Measurements from ENCODE around the gene C5orf34. TPM values are rescaled to one million over a fixed set of nuclear protein-coding genes. Genes with fewer than 3 reads are reported as not detected.
A peak's percentile ranks its signal among the peaks of the same experiment; 100 is the strongest.
"Not testable (repeated sequence)": the region's sequence is repeated elsewhere in the genome, so short reads cannot be mapped to it uniquely, and the experiment has no call there.

C5orf34 gene
- total RNA-seq, 2 donors from 2014 or later, result 0.51 to 0.56 TPM

GRCh38 chr5:43484106-43484849 lies 30.7 kb downstream of the C5orf34 start:
- H3K4me1 ChIP-seq, result peaks cover 0 to 25% of the 10 kb centered on the region in 2 donors
- H3K36me3 ChIP-seq, result no peaks in the 10 kb centered on the region
- TF ChIP-seq CTCF (IDR thresholded peaks at IDR 0.05), result peak; percentile 79
- peak overlapping the region; percentile 91 to 98 for H3K27ac ChIP-seq
- peak; percentile 86 for DNase-seq (ENCODE audit: low spot score)
- peak overlapping the region; percentile 61 to 83 for H3K4me3 ChIP-seq
- H3K27me3 ChIP-seq, result no peaks in the 10 kb centered on the region
- no peaks in the 10 kb centered on the region for H3K9me3 ChIP-seq

- peak within 1 kb of the TSS; percentile 61 to 83 for H3K4me3 ChIP-seq
- TF ChIP-seq CTCF (IDR thresholded peaks at IDR 0.05), result no peak
- peaks cover 0 to 25% of the 10 kb centered on the region in 2 donors for H3K4me1 ChIP-seq
- H3K9me3 ChIP-seq, result no peaks in the 10 kb centered on the region
- no peaks in the 10 kb centered on the region for H3K36me3 ChIP-seq
- DNase-seq (ENCODE audit: low spot score), result peak; percentile 90
- no peaks in the 10 kb centered on the region for H3K27me3 ChIP-seq
- peak within 1 kb of the TSS; percentile 91 to 98 for H3K27ac ChIP-seq
Observed at GRCh38 chr5:43483298-43484105, 31.4 kb downstream of the C5orf34 start, which contains the start of gene TMEM267. Gene TMEM267, minus strand, starts transcription at chr5:43483865. Its CDS starts 29,896 bp downstream, at chr5:43453969.

GRCh38 chr5:43482490-43483297 lies 32.3 kb downstream of the C5orf34 start:
- peak overlapping the region; percentile 91 to 98 for H3K27ac ChIP-seq
- no peak for DNase-seq (ENCODE audit: low spot score)
- no peaks in the 10 kb centered on the region for H3K27me3 ChIP-seq
- H3K4me1 ChIP-seq, result peaks cover 0 to 25% of the 10 kb centered on the region in 2 donors
- H3K9me3 ChIP-seq, result no peaks in the 10 kb centered on the region
- TF ChIP-seq CTCF (IDR thresholded peaks at IDR 0.05), result no peak
- H3K4me3 ChIP-seq, result peak overlapping the region; percentile 61 to 83
- no peaks in the 10 kb centered on the region for H3K36me3 ChIP-seq

- Histone ChIP-seq H3K4me3 (no peak overlapping the region), H3K4me1 (no peaks in the 10 kb centered on the region), H3K27ac (no peak overlapping the region), H3K9me3 (peaks cover 11 to 31% of the 10 kb centered on the region in 2 donors), H3K36me3 (peaks cover 8% of the 10 kb centered on the region), H3K27me3 (no peaks in the 10 kb centered on the region)
- no peak for TF ChIP-seq CTCF (IDR thresholded peaks at IDR 0.05)
- no peak for DNase-seq (ENCODE audit: low spot score)
Observed at GRCh38 chr5:43469671-43470391, 45.1 kb downstream of the C5orf34 start.

- DNase-seq (ENCODE audit: low spot score), result no peak
- Histone ChIP-seq H3K4me3 (no peak overlapping the region), H3K9me3 (peaks cover 11 to 31% of the 10 kb centered on the region in 2 donors), H3K27ac (no peak overlapping the region), H3K4me1 (no peaks in the 10 kb centered on the region), H3K27me3 (no peaks in the 10 kb centered on the region), H3K36me3 (peaks cover 8% of the 10 kb centered on the region)
- no peak for TF ChIP-seq CTCF (IDR thresholded peaks at IDR 0.05)
Observed at GRCh38 chr5:43467100-43467499, 47.8 kb downstream of the C5orf34 start.

- not testable (repeated sequence) for H3K4me3 ChIP-seq; H3K27me3 ChIP-seq; H3K36me3 ChIP-seq; DNase-seq (ENCODE audit: low spot score); H3K4me1 ChIP-seq; H3K27ac ChIP-seq
- H3K9me3 ChIP-seq, result peaks cover 11 to 23% of the 10 kb centered on the region in 2 donors
Observed at GRCh38 chr5:43465455-43465854, 49.5 kb downstream of the C5orf34 start.

Measured in right atrium auricular region (tissue), 2 donors.